HG02571 (cell line): ENCODE results near the gene ACVR1.

ENCODE experiments used
- ATAC-seq: cut with Tn5 transposase; IDR thresholded peaks from one replicate; pipeline ENCODE4 v1.9.1; 2021; ENCODE audit warnings: mild to moderate bottlenecking, moderate library complexity; ENCODE audit not compliant: unreplicated experiment

ACVR1 gene

GRCh38 chr2:157803476-157803875, 72.7 kb downstream of the ACVR1 start:
- no peak for ATAC-seq

GRCh38 chr2:157800838-157801495, 75.2 kb downstream of the ACVR1 start:
- no peak for ATAC-seq

- no peak for ATAC-seq
These were observed 83.0 kb downstream of the ACVR1 start for GRCh38 chr2:157793053-157793612.

- ATAC-seq, result no peak
These were observed 83.6 kb downstream of the ACVR1 start for GRCh38 chr2:157792335-157793052.

GRCh38 chr2:157790780-157791179, 85.3 kb downstream of the ACVR1 start:
- ATAC-seq, result no peak

- ATAC-seq, result no peak
These were observed 86.1 kb downstream of the ACVR1 start for GRCh38 chr2:157789933-157790511.

GRCh38 chr2:157789256-157789655, 86.9 kb downstream of the ACVR1 start:
- no peak for ATAC-seq

GRCh38 chr2:157788201-157788600, 87.9 kb downstream of the ACVR1 start:
- ATAC-seq, result no peak

- ATAC-seq, result no peak
These were observed 88.7 kb downstream of the ACVR1 start for GRCh38 chr2:157787364-157787938.

GRCh38 chr2:157786663-157787363, 89.3 kb downstream of the ACVR1 start:
- no peak for ATAC-seq

GRCh38 chr2:157785866-157786662, 90.1 kb downstream of the ACVR1 start:
- ATAC-seq, result no peak

- no peak for ATAC-seq
These were observed 90.9 kb downstream of the ACVR1 start for GRCh38 chr2:157785200-157785599.

- no peak for ATAC-seq
These were observed 91.3 kb downstream of the ACVR1 start for GRCh38 chr2:157784823-157785175.

GRCh38 chr2:157784169-157784822, 91.8 kb downstream of the ACVR1 start:
- ATAC-seq, result no peak

- no peak for ATAC-seq
These were observed 92.9 kb downstream of the ACVR1 start for GRCh38 chr2:157783245-157783644.

- no peak for ATAC-seq
These were observed 93.9 kb downstream of the ACVR1 start for GRCh38 chr2:157782057-157782845.

GRCh38 chr2:157780211-157780610, 95.9 kb downstream of the ACVR1 start:
- ATAC-seq, result no peak

GRCh38 chr2:157779794-157780193, 96.3 kb downstream of the ACVR1 start:
- no peak for ATAC-seq

- ATAC-seq, result no peak
These were observed 98.7 kb downstream of the ACVR1 start for GRCh38 chr2:157777427-157777826.
